Astrocyte of the cerebellum (primary cell): ENCODE results near the gene HRH4.

Experiments
- DNase-seq: peaks from one replicate; pipeline ENCODE4 v3.0.0-alpha.2; 2011; ENCODE audit warnings: low read depth
- H3K4me3 ChIP-seq: 2 replicates; pipeline ENCODE4 v1.5.1; 2011; ENCODE audit warnings: mild to moderate bottlenecking, low read depth, low read length, moderate library complexity
- CTCF ChIP-seq: IDR thresholded peaks from 2 replicates; pipeline ENCODE4 v1.5.1; 2012; ENCODE audit warnings: low read length, low read depth, moderate library complexity, mild to moderate bottlenecking; ENCODE audit errors: missing control alignments
- in situ Hi-C: cut with HindIII; loops from 2 replicates; pipeline ENCODE4 v1.10.0; 2017; ENCODE audit warnings: low sequenced_read_pairs

The HRH4 gene

GRCh38 chr18:24462838-24463775 lies 2.7 kb downstream of the HRH4 start:
- no peak for TF ChIP-seq CTCF
- no peak for DNase-seq
- in situ Hi-C loops, result no loop called here
- no peak overlapping the region for H3K4me3 ChIP-seq

- H3K4me3 ChIP-seq, result no peak overlapping the region
- DNase-seq, result no peak
- no peak for TF ChIP-seq CTCF
- in situ Hi-C loops, result no loop called here
These were observed 5.0 kb downstream of the HRH4 start for GRCh38 chr18:24465486-24465885.

GRCh38 chr18:24466771-24467170 lies 6.3 kb downstream of the HRH4 start:
- no peak for TF ChIP-seq CTCF
- no peak for DNase-seq
- in situ Hi-C loops, result no loop called here
- no peak overlapping the region for H3K4me3 ChIP-seq

- H3K4me3 ChIP-seq, result no peak overlapping the region
- in situ Hi-C loops, result no loop called here
- TF ChIP-seq CTCF, result no peak
- no peak for DNase-seq
These were observed 9.7 kb downstream of the HRH4 start for GRCh38 chr18:24470022-24470618.

GRCh38 chr18:24470805-24471204 lies 10.4 kb downstream of the HRH4 start:
- in situ Hi-C loops, result no loop called here
- DNase-seq, result no peak
- no peak overlapping the region for H3K4me3 ChIP-seq
- TF ChIP-seq CTCF, result no peak

GRCh38 chr18:24472591-24472990 lies 12.2 kb downstream of the HRH4 start:
- in situ Hi-C loops, result no loop called here
- no peak for DNase-seq
- no peak overlapping the region for H3K4me3 ChIP-seq
- no peak for TF ChIP-seq CTCF
